ENCODE results near the gene GRIK3.
A peak's percentile ranks its signal among the peaks of the same experiment; 100 is the strongest.
"Not testable (repeated sequence)": the region's sequence is repeated elsewhere in the genome, so short reads cannot be mapped to it uniquely, and the experiment has no call there.

Gene GRIK3

GRCh38 chr1:36776256-36776655 is 258.1 kb downstream of the GRIK3 start:
- DNase-seq: no peak

- DNase-seq: no peak
Observed at GRCh38 chr1:36775716-36776115, 258.6 kb downstream of the GRIK3 start.

GRCh38 chr1:36773827-36774541 is 260.3 kb downstream of the GRIK3 start:
- DNase-seq: no peak

- DNase-seq: no peak
Observed at GRCh38 chr1:36772647-36773495, 261.4 kb downstream of the GRIK3 start.

- peak; percentile 53 for DNase-seq
Observed at GRCh38 chr1:36771660-36772284, 262.5 kb downstream of the GRIK3 start.

- no peak for DNase-seq
Observed at GRCh38 chr1:36771240-36771639, 263.1 kb downstream of the GRIK3 start.

GRCh38 chr1:36769886-36770830 is 264.2 kb downstream of the GRIK3 start:
- DNase-seq: no peak

- DNase-seq: no peak
Observed at GRCh38 chr1:36768486-36769178, 265.7 kb downstream of the GRIK3 start.

GRCh38 chr1:36767429-36767828 is 266.9 kb downstream of the GRIK3 start:
- not testable (repeated sequence) for DNase-seq

- DNase-seq: no peak
Observed at GRCh38 chr1:36766481-36766880, 267.8 kb downstream of the GRIK3 start.

GRCh38 chr1:36765785-36766300 is 268.5 kb downstream of the GRIK3 start:
- DNase-seq: no peak

GRCh38 chr1:36764798-36765197 is 269.5 kb downstream of the GRIK3 start:
- peak; percentile 88 for DNase-seq

- no peak for DNase-seq
Observed at GRCh38 chr1:36763771-36764170, 270.5 kb downstream of the GRIK3 start.

- no peak for DNase-seq
Observed at GRCh38 chr1:36762174-36762573, 272.1 kb downstream of the GRIK3 start.

- no peak for DNase-seq
Observed at GRCh38 chr1:36761113-36761512, 273.2 kb downstream of the GRIK3 start.

GRCh38 chr1:36760081-36760480 is 274.2 kb downstream of the GRIK3 start:
- no peak for DNase-seq

- DNase-seq: no peak
Observed at GRCh38 chr1:36759355-36759754, 275.0 kb downstream of the GRIK3 start.

- no peak for DNase-seq
Observed at GRCh38 chr1:36755303-36756230, 278.7 kb downstream of the GRIK3 start.

- no peak for DNase-seq
Observed at GRCh38 chr1:36754366-36754765, 279.9 kb downstream of the GRIK3 start.

- DNase-seq: no peak
Observed at GRCh38 chr1:36753451-36753850, 280.9 kb downstream of the GRIK3 start.

All from NCI-H446 treated with DMSO at 0.1 percent for 48 hours (cell line).